ENCODE measurements around the gene TUBAL3.

The TUBAL3 gene

DNA sequence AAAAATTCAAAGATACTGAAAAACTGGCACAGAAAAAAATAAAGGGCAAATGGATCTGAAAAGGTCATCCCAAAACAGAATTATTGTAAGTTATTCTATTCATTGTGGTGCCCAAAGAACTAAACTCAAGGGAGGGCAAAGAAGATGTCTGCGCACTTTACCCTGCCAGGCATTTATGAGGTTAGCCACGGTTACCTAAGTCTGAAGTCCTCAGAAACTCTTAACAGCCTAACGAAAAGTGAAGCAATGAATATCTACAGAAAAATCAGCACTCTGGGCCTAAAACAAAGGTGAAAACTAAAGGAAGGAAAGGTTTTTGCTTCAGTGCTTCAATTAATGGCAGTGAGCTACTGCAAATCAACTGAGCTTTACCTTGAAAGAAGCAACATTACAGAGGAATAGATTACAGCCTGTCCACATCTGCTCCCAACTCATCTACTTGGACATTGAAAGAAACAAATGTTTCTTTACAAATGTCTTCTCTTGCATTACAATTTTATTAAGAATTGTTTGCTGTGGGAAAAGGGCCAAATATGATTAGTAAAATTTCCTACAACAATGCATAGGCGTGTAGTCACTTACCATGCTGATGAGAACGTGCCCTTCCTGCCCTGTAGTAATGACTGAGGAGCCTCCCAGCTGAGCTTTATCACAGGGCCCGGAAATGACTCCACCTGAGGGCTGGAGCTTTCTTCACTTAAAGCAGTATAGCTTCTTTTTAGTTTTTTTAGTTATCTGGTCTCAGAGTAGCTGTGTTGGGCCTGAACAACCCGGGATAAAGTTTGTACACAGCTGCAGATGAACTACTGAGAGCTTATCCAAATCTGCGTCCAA, at the start of gene TUBAL3:
Gene TUBAL3 (minus strand): TSS at position 621 of the 834 bp plus-strand sequence. CDS start 36 bp downstream, at position 585.
- no peak for DNase-seq (ENCODE audit: low read depth in 1 of 2, low spot score in 1 of 2)

GRCh38 chr10:5453749-5454489, 49.3 kb upstream of the TUBAL3 start:
- no peak for DNase-seq (ENCODE audit: low read depth in 1 of 2, low spot score in 1 of 2)

GRCh38 chr10:5450605-5451384, 46.2 kb upstream of the TUBAL3 start:
- DNase-seq (ENCODE audit: low read depth in 1 of 2, low spot score in 1 of 2) = no peak

GRCh38 chr10:5449823-5450222, 45.2 kb upstream of the TUBAL3 start:
- DNase-seq (ENCODE audit: low read depth in 1 of 2, low spot score in 1 of 2) = no peak

- DNase-seq (ENCODE audit: low read depth in 1 of 2, low spot score in 1 of 2) = no peak
These were observed 44.6 kb upstream of the TUBAL3 start for GRCh38 chr10:5449227-5449626.

DNA sequence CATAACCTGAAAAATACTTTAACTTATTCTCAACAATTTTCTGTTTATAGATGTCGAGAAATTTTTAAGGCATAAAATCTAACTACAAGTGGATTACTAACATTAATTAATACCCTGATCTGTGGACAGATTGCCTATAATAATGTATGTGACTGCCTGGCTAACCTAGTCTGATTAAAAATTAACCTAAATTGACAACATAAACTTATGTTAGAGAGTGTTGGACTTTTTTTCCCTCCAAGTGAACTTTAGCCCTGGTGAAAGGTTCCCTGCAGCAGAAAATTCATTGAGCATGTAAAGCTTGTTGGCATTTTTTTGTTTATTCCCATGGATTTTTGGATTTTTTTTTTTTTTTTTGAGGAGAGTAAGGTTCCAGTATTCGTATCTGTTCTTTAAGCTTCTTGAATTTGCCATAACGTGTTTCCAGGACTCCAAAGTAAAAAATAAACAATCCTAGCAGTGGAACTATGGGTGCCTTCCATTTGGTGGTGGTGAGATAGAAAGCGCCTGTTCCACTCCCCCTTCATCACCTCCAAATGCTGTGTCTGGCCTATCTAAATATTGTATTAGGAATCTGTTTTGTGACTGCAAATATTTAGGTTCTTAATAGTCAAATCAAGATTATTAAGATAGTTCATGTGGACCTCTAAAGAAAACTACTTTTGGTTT, 43.8 kb upstream of the TUBAL3 start:
- DNase-seq (ENCODE audit: low read depth in 1 of 2, low spot score in 1 of 2) = no peak

DNA sequence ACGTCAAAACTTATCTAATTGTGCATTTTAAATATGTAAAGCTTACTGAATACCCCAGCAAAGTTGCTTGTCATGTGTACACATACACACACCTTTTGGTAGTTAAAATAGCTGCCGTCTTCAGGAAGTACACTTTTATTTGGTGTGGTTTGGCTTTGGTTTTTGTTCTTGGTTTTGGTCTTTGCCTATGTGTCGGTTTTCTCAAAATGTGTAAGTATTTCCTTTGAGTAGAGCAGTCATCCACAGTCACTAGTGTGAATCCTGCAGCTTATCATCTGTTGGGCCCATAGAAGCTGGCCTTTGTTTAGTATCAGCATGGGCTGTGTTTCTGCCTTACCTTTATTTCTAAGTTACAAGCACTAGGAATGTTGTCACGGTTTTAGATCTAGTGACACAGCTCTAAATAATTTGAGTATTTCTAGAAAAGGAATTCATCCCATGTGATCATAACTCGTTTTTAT, 43.0 kb upstream of the TUBAL3 start:
- no peak for DNase-seq (ENCODE audit: low read depth in 1 of 2, low spot score in 1 of 2)

DNA sequence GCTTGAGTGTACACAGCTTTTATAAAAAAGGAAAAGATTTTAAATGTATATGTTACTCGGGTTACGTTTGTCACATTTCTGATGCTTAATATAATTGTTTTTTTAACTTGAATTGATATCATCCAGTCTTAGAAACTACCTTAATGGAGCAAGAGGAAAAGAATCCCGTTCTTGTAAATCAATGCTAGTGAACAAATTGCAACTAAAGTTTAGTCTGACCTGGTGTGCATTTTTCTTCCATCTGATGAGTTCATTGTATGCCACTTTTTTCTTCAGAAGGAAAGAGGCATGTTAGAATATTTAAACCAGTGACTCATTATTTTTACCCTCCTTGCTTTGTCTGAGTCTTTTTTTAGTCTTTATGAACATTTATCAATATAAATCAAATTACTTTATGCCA, 42.4 kb upstream of the TUBAL3 start:
- no peak for DNase-seq (ENCODE audit: low read depth in 1 of 2, low spot score in 1 of 2)

DNA sequence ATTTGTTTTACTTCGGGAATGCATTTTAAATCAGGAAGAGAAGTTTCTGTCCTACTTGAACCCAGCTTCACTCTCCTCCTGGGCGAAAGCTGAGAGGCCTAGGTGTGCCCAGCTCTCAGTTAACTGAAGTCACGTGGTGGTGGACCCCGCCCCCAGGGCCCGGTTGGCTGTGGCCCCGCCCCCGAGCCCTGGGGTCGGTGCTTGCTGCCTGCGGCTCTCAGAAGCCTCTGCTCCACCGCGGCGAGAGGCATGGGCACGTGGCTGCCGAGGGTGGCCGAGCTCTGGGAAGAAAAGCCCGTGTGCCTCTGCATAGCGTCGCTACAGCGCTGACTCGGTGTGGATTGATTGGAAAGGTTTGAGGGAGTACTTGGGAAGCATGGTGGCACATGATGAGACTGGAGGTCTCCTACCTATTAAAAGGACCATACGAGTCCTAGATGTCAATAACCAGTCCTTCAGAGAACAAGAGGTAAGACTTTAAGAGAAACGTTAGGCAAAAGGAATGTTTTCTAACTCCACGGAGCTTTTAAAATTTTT, 41.8 kb upstream of the TUBAL3 start:
- DNase-seq (ENCODE audit: low read depth in 1 of 2, low spot score in 1 of 2) = peak; percentile 29 to 41

GRCh38 chr10:5445006-5445405, 40.4 kb upstream of the TUBAL3 start:
- no peak for DNase-seq (ENCODE audit: low read depth in 1 of 2, low spot score in 1 of 2)

GRCh38 chr10:5443429-5443828, 38.8 kb upstream of the TUBAL3 start:
- no peak for DNase-seq (ENCODE audit: low read depth in 1 of 2, low spot score in 1 of 2)

DNA sequence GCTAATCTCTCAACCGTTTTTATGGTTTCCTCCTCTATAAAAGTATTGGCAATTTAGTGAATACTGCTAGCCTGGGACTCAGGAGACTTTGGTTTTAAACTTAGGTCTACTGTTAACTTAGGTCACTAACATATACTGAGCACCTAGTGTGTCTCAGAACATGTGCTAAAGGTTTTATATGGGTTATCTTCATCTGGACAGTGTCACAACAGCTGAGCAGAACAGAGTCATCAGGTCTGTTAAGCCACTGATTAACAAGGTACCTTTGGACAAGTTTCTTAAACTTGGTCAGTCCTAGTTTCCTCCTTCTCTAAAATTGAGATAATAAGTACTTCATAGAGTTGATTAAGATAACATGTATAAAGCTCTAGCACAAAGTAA, 38.4 kb upstream of the TUBAL3 start:
- no peak for DNase-seq (ENCODE audit: low read depth in 1 of 2, low spot score in 1 of 2)

GRCh38 chr10:5442065-5442989, 37.7 kb upstream of the TUBAL3 start:
- no peak for DNase-seq (ENCODE audit: low read depth in 1 of 2, low spot score in 1 of 2)

GRCh38 chr10:5441106-5441505, 36.5 kb upstream of the TUBAL3 start:
- DNase-seq (ENCODE audit: low read depth in 1 of 2, low spot score in 1 of 2) = no peak

DNA sequence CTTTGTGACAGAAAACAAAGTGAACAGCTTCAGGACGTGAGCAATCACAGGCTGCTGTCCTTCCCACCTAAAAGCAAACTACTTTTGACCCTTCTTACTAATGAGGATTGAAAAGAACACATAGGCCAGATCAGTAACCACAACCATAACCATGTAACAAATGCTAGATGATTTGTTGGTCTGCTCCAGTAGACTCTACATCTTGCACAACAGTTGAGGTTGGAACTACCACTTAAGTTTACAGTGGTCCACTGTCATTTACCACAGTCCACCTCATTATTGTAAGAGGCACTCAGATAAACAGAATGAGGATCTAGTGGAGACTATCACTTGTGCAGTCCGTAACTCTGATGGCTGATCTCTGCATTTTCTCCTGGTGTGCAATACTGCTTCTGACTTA, 35.6 kb upstream of the TUBAL3 start:
- no peak for DNase-seq (ENCODE audit: low read depth in 1 of 2, low spot score in 1 of 2)

- no peak for DNase-seq (ENCODE audit: low read depth in 1 of 2, low spot score in 1 of 2)
These were observed 30.7 kb upstream of the TUBAL3 start for GRCh38 chr10:5435328-5435727.

DNA sequence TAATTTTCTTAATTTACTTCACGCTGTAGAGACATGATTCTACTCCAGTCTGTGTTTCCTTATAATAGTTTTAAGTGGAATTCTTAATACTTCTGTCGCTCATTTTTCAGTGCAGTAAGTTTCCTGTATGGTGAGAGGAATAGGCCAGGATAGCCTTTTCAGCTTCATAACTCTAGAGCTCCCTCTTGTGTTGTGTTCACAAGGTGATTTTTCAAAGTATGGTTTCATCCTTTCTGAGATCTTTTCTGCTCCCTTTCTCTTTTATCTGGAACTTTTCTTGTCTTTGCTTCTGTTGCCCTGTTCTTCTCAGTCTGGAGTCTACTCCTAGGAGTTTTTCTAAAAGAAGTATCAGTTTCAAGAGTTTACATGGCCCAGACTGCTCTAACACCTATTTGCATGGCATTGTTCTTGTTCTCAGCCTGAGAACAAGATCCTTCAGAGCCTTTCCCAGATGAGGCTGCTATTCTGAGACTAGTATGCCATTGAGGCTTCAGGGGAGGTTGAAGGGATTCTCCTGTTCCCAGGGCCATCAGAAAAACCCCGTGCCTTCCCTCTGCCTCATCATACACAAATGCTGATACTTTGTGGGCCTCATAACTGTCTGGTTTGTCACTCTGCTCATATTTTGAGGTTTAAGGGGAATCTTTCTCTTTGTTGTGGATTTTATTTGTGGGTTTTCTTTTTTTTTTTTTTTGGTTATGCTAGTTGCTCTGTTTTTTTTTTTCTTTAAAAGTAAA, 29.6 kb upstream of the TUBAL3 start:
- DNase-seq (ENCODE audit: low read depth in 1 of 2, low spot score in 1 of 2) = no peak

GRCh38 chr10:5433182-5433581, 28.6 kb upstream of the TUBAL3 start:
- DNase-seq (ENCODE audit: low read depth in 1 of 2, low spot score in 1 of 2) = no peak

DNA sequence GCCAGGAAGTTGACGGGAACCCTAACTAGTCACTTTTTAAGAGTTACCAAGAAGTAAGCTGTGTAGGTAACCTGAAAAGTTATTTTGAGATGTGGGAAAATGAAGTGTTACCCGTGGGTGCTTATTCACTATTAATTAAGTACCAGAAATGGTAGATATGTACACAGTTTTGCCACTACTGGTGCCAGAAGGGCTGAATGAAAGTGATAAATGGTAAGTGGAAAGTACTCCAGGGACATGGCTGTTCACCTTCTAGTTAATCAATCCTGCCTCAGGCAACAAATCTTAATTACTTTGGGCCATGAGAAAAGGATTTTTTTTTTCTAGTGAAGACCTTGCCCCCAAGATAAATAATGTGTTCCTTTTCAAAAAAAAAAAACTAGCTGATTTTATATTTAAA, 23.5 kb upstream of the TUBAL3 start:
- DNase-seq (ENCODE audit: low read depth in 1 of 2, low spot score in 1 of 2) = no peak
